Neural progenitor cell (in vitro differentiated cells): ENCODE results near the gene ATP4A. TPM values are rescaled to one million over a fixed set of nuclear protein-coding genes. Genes with fewer than 3 reads are reported as not detected.

Experiments used
- DNase-seq: peaks from one replicate; pipeline ENCODE4 v3.0.0-alpha.2; 2016; ENCODE audit warnings: low spot score
- H2AFZ ChIP-seq: fragments of 200-600 bp; sonication (generic); replicated peaks from 2 replicates; pipeline ENCODE4 v1.6.1; 2016; ENCODE audit warnings: antibody characterized with exemption
- H3F3A ChIP-seq: fragments of 200-600 bp; sonication (generic); 2 replicates; pipeline ENCODE4 v1.6.1; 2016; ENCODE audit warnings: antibody characterized with exemption, low read depth
- H3K27ac ChIP-seq: fragments of 200-600 bp; sonication (generic); 2 replicates; pipeline ENCODE4 v1.5.1; 2016; ENCODE audit warnings: mild to moderate bottlenecking
- H3K27me3 ChIP-seq: fragments of 200-600 bp; sonication (generic); 2 replicates; pipeline ENCODE4 v1.6.1; 2016; ENCODE audit warnings: mild to moderate bottlenecking, moderate library complexity
- H3K36me3 ChIP-seq: fragments of 200-600 bp; sonication (generic); 2 replicates; pipeline ENCODE4 v1.5.1; 2016
- H3K4me1 ChIP-seq: fragments of 200-600 bp; sonication (generic); 2 replicates; pipeline ENCODE4 v1.6.1; 2016; ENCODE audit warnings: mixed run types
- H3K4me2 ChIP-seq: fragments of 200-600 bp; sonication (generic); 2 replicates; pipeline ENCODE4 v1.6.1; 2016
- H3K4me3 ChIP-seq: fragments of 200-600 bp; sonication (generic); 2 replicates; pipeline ENCODE4 v1.5.1; 2016
- H3K79me2 ChIP-seq: fragments of 200-600 bp; sonication (generic); 2 replicates; pipeline ENCODE4 v1.6.1; 2016; ENCODE audit warnings: low read depth
- H3K9ac ChIP-seq: fragments of 200-600 bp; sonication (generic); 2 replicates; pipeline ENCODE4 v1.6.1; 2016
- H3K9me3 ChIP-seq: fragments of 200-600 bp; sonication (generic); 2 replicates; pipeline ENCODE4 v1.5.1; 2016; ENCODE audit warnings: low read depth
- H4K20me1 ChIP-seq: fragments of 200-600 bp; sonication (generic); 2 replicates; pipeline ENCODE4 v1.6.1; 2016; ENCODE audit warnings: low read depth
- H3K27ac Mint-ChIP-seq: 3 replicates; pipeline ENCODE4 v1.8.0; 2021; ENCODE audit warnings: mixed read lengths
- H3K27me3 Mint-ChIP-seq: 2 replicates; pipeline ENCODE4 v1.8.0; 2022; ENCODE audit warnings: low read depth, mild to moderate bottlenecking, inconsistent platforms, moderate library complexity, mixed read lengths; ENCODE audit not compliant: insufficient read depth
- H3K36me3 Mint-ChIP-seq: 3 replicates; pipeline ENCODE4 v1.8.0; 2021; ENCODE audit warnings: mixed read lengths
- H3K4me1 Mint-ChIP-seq: 3 replicates; pipeline ENCODE4 v1.8.0; 2021; ENCODE audit warnings: mixed read lengths
- H3K4me3 Mint-ChIP-seq: 3 replicates; pipeline ENCODE4 v1.8.0; 2021; ENCODE audit warnings: mild to moderate bottlenecking, moderate library complexity, mixed read lengths
- H3K9me3 Mint-ChIP-seq: 3 replicates; pipeline ENCODE4 v1.8.0; 2020; ENCODE audit warnings: mixed read lengths
- CTCF ChIP-seq: fragments of 200-600 bp; sonication (generic); IDR thresholded peaks from 2 replicates; pipeline ENCODE4 v1.5.1; 2017; ENCODE audit warnings: antibody characterized with exemption, mild to moderate bottlenecking
- EZH2 ChIP-seq: fragments of 200-600 bp; sonication (generic); IDR thresholded peaks from 2 replicates; pipeline ENCODE4 v1.6.1; 2017; ENCODE audit warnings: antibody characterized with exemption, mild to moderate bottlenecking, moderate library complexity
- EZH2phosphoT487 ChIP-seq: fragments of 200-600 bp; sonication (generic); IDR thresholded peaks from 2 replicates; pipeline ENCODE4 v1.6.1; 2017; ENCODE audit warnings: antibody characterized with exemption
- total RNA-seq: library from RNA; depleted of rRNA; stranded (reverse); fragments of >200 nt; gene quantifications from 2 replicates; pipeline ENCODE4 v1.2.3, GENCODE V29; 2015; ENCODE audit warnings: low replicate concordance

Gene ATP4A
- total RNA-seq, 1 donor from 2014 or later = not detected

GRCh38 chr19:35552534-35553384, 10.7 kb downstream of the ATP4A start:
- TF ChIP-seq CTCF (no peak), EZH2phosphoT487 (no peak), EZH2 (no peak)
- Histone ChIP-seq H3K9ac (no peak overlapping the region), H3K9me3 (no peaks in the 10 kb centered on the region), H3F3A (peaks cover 11% of the 10 kb centered on the region), H2AFZ (no peak overlapping the region), H3K4me2 (no peak overlapping the region), H3K27ac (no peak overlapping the region), H4K20me1 (peaks cover 7% of the 10 kb centered on the region), H3K4me1 (no peaks in the 10 kb centered on the region), H3K36me3 (no peaks in the 10 kb centered on the region), H3K79me2 (no peaks in the 10 kb centered on the region), H3K27me3 (peaks cover 22% of the 10 kb centered on the region), H3K4me3 (no peak overlapping the region)
- H3K27ac Mint-ChIP-seq = no peak overlapping the region
- peaks cover 3% of the 10 kb centered on the region for H3K36me3 Mint-ChIP-seq
- H3K4me1 Mint-ChIP-seq = peaks cover 17% of the 10 kb centered on the region
- H3K4me3 Mint-ChIP-seq = no peak overlapping the region
- no peaks in the 10 kb centered on the region for H3K9me3 Mint-ChIP-seq
- DNase-seq = no peak
- peaks cover 15% of the 10 kb centered on the region for H3K27me3 Mint-ChIP-seq

GRCh38 chr19:35551091-35551810, 12.2 kb downstream of the ATP4A start:
- Histone ChIP-seq H3F3A (no peaks in the 10 kb centered on the region), H3K27me3 (peaks cover 8% of the 10 kb centered on the region), H3K79me2 (peaks cover 12% of the 10 kb centered on the region), H2AFZ (no peak overlapping the region), H3K27ac (no peak overlapping the region), H3K9ac (no peak overlapping the region), H3K9me3 (no peaks in the 10 kb centered on the region), H3K4me2 (no peak overlapping the region), H3K4me3 (no peak overlapping the region), H3K4me1 (peaks cover 4% of the 10 kb centered on the region), H3K36me3 (no peaks in the 10 kb centered on the region), H4K20me1 (peaks cover 16% of the 10 kb centered on the region)
- TF ChIP-seq EZH2phosphoT487 = no peak
- no peak for TF ChIP-seq EZH2
- no peak for TF ChIP-seq CTCF
- Mint-ChIP-seq H3K9me3 (no peaks in the 10 kb centered on the region), H3K4me3 (no peak overlapping the region), H3K4me1 (peaks cover 25% of the 10 kb centered on the region), H3K27me3 (peaks cover 11% of the 10 kb centered on the region), H3K36me3 (peaks cover 3% of the 10 kb centered on the region), H3K27ac (no peak overlapping the region)
- no peak for DNase-seq

- H3K27me3 ChIP-seq = peaks cover 3% of the 10 kb centered on the region
- no peak overlapping the region for H3K9ac ChIP-seq
- H2AFZ ChIP-seq = no peak overlapping the region
- peaks cover 8% of the 10 kb centered on the region for H3K27me3 Mint-ChIP-seq
- H3K4me1 Mint-ChIP-seq = peaks cover 22% of the 10 kb centered on the region
- peaks cover 7% of the 10 kb centered on the region for H3K4me1 ChIP-seq
- TF ChIP-seq EZH2phosphoT487 = no peak
- TF ChIP-seq EZH2 = no peak
- TF ChIP-seq CTCF = no peak
- peaks cover 20% of the 10 kb centered on the region for H3K79me2 ChIP-seq
- H3K27ac ChIP-seq = no peak overlapping the region
- H3K36me3 Mint-ChIP-seq = peaks cover 3% of the 10 kb centered on the region
- no peak overlapping the region for H3K4me3 Mint-ChIP-seq
- H3K4me3 ChIP-seq = no peak overlapping the region
- H3K36me3 ChIP-seq = no peaks in the 10 kb centered on the region
- H3K9me3 ChIP-seq = no peaks in the 10 kb centered on the region
- no peak overlapping the region for H3K27ac Mint-ChIP-seq
- no peak overlapping the region for H3K4me2 ChIP-seq
- peaks cover 18% of the 10 kb centered on the region for H4K20me1 ChIP-seq
- no peak for DNase-seq
- no peaks in the 10 kb centered on the region for H3F3A ChIP-seq
- no peaks in the 10 kb centered on the region for H3K9me3 Mint-ChIP-seq
Measured at GRCh38 chr19:35549879-35550523, 13.5 kb downstream of the ATP4A start.
